Neural crest cell (in vitro differentiated cells): Measurements from ENCODE around the gene NAA35. TPM values are rescaled to one million over a fixed set of nuclear protein-coding genes. Genes with fewer than 3 reads are reported as not detected.
A peak's percentile ranks its signal among the peaks of the same experiment; 100 is the strongest.

Source experiments
- DNase-seq: peaks from one replicate; pipeline ENCODE4 v3.0.0; 2021; ENCODE audit warnings: low read depth, mixed read lengths, low spot score
- H3K27ac Mint-ChIP-seq: one replicate; pipeline ENCODE4 v1.8.0; 2021; ENCODE audit warnings: mild to moderate bottlenecking, mixed read lengths; ENCODE audit not compliant: unreplicated experiment
- H3K27me3 Mint-ChIP-seq: 2 replicates; pipeline ENCODE4 v1.8.0; 2021; ENCODE audit warnings: low read depth, mild to moderate bottlenecking, mixed read lengths
- H3K36me3 Mint-ChIP-seq: 2 replicates; pipeline ENCODE4 v1.8.0; 2021; ENCODE audit warnings: low read depth, mild to moderate bottlenecking, mixed read lengths
- H3K4me1 Mint-ChIP-seq: 2 replicates; pipeline ENCODE4 v1.8.0; 2021; ENCODE audit warnings: mixed read lengths
- H3K4me3 Mint-ChIP-seq: one replicate; pipeline ENCODE4 v1.8.0; 2021; ENCODE audit warnings: mild to moderate bottlenecking, mixed read lengths
- H3K9me3 Mint-ChIP-seq: 2 replicates; pipeline ENCODE4 v1.8.0; 2021; ENCODE audit warnings: mixed read lengths
- total RNA-seq: library from RNA; stranded (reverse); gene quantifications from 2 replicates; pipeline ENCODE4 v1.2.1, GENCODE V29; 2021
- TF ChIP-seq, protein P1 (sequence below): fragments of 200-600 bp; sonication (generic); conservative IDR thresholded peaks from 2 replicates; pipeline ENCODE4 v1.5.0; 2021; ENCODE audit warnings: antibody characterized with exemption, mild to moderate bottlenecking

The NAA35 gene
- total RNA-seq, 1 donor from 2014 or later = 35.3 TPM

DNA sequence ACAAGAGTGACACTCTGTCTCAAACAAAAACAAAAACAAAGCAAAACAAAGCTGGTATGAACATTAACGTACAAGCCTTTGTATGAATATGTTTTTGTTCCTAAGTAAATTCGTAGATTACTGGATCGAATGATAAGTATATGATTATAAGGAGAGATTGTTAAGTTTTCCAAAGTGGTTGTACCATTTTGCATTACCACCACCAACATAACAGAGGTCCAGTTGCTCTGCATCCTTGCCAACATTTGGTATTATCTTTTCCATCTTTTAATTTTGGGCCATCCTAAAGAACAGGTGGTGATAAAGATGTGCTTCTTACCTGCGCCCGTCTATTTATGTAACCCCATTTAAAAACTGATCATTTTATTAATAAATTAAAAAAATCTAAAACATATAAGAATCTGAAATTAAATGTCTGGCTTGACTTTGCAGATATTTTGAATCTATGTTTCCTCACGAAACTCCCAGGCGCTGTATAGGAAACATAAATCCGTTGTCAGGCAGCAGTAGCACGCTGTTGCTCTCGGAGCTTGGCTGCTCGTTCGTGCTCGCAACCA is 593 bp upstream of the NAA35 start:
- peaks cover 2% of the 10 kb centered on the region for H3K36me3 Mint-ChIP-seq
- peak overlapping the region; percentile 99 for H3K27ac Mint-ChIP-seq
- peak overlapping the region; percentile 94 for H3K4me3 Mint-ChIP-seq
- H3K4me1 Mint-ChIP-seq = peaks cover 18% of the 10 kb centered on the region
- H3K27me3 Mint-ChIP-seq = no peaks in the 10 kb centered on the region
- no peak for DNase-seq
- H3K9me3 Mint-ChIP-seq = peaks cover 3% of the 10 kb centered on the region
- TF ChIP-seq, protein P1, sequence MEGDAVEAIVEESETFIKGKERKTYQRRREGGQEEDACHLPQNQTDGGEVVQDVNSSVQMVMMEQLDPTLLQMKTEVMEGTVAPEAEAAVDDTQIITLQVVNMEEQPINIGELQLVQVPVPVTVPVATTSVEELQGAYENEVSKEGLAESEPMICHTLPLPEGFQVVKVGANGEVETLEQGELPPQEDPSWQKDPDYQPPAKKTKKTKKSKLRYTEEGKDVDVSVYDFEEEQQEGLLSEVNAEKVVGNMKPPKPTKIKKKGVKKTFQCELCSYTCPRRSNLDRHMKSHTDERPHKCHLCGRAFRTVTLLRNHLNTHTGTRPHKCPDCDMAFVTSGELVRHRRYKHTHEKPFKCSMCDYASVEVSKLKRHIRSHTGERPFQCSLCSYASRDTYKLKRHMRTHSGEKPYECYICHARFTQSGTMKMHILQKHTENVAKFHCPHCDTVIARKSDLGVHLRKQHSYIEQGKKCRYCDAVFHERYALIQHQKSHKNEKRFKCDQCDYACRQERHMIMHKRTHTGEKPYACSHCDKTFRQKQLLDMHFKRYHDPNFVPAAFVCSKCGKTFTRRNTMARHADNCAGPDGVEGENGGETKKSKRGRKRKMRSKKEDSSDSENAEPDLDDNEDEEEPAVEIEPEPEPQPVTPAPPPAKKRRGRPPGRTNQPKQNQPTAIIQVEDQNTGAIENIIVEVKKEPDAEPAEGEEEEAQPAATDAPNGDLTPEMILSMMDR = no peak

DNA sequence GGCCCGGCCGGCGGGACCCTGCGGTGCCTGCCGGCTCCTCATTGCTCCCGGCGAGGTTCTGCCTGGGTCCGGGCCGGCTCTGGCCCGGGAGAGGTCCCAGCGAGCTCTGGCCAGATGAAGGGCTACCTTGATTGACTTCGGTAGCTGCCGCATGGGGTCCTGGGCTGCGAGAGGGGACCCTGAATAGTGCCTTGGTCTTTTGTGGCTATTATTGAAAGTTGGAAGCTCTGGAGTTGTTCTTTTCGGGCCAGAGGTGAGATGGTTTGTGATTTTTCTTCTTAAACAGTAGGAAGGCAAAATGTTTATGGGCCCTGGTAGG is 635 bp downstream of the NAA35 start:
- H3K9me3 Mint-ChIP-seq = peaks cover 3% of the 10 kb centered on the region
- no peak for DNase-seq
- peaks cover 19% of the 10 kb centered on the region for H3K4me1 Mint-ChIP-seq
- no peaks in the 10 kb centered on the region for H3K27me3 Mint-ChIP-seq
- H3K36me3 Mint-ChIP-seq = peaks cover 3% of the 10 kb centered on the region
- H3K4me3 Mint-ChIP-seq = peak overlapping the region; percentile 94
- TF ChIP-seq, protein P1 = no peak
- H3K27ac Mint-ChIP-seq = peak overlapping the region; percentile 32

DNA sequence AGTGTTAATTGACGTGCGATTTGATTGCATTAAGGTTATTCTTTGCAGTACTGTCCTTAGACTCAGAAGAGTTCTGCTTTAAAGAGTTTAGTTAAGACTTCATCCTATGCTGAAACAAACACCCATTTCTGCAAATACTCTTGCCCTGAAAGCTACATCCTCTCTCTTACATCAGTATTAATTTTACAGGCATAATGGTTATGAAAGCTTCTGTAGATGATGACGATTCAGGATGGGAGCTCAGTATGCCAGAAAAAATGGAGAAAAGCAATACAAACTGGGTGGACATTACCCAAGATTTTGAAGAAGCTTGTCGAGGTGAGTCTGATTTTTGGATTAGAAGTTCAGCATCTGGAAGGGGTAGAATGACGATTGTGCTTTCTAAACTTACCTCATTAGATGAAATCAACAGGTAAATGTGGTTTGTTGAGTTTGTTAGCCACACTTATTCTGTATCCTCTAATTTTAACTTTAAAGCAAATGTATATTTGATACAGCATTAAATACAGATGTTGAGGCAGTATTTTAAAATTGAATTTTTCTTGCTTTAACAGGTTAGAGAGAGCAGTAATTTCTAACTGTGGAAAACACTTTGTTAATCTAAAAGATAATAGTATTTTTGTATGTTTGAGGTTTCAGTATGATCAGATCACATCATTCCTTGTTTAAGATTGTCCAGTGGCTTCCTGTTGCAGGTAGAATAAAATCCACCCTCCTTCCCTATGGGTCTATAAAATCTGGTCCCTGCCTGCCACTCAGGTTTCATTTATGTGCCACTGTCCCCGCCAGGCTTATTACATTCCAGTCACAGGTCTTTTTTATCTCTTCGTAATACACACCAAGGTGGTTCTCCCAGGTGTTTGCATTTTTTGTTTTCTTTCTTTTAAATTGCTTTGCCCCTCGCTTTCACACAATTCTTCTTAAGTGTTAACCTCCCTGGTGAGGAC is 1.3 kb downstream of the NAA35 start:
- Mint-ChIP-seq H3K4me3 (peak overlapping the region; percentile 94), H3K4me1 (peaks cover 17% of the 10 kb centered on the region), H3K27ac (peak overlapping the region; percentile 32), H3K9me3 (peaks cover 3% of the 10 kb centered on the region), H3K27me3 (no peaks in the 10 kb centered on the region), H3K36me3 (peaks cover 5% of the 10 kb centered on the region)
- TF ChIP-seq, protein P1 = no peak
- DNase-seq = no peak

DNA sequence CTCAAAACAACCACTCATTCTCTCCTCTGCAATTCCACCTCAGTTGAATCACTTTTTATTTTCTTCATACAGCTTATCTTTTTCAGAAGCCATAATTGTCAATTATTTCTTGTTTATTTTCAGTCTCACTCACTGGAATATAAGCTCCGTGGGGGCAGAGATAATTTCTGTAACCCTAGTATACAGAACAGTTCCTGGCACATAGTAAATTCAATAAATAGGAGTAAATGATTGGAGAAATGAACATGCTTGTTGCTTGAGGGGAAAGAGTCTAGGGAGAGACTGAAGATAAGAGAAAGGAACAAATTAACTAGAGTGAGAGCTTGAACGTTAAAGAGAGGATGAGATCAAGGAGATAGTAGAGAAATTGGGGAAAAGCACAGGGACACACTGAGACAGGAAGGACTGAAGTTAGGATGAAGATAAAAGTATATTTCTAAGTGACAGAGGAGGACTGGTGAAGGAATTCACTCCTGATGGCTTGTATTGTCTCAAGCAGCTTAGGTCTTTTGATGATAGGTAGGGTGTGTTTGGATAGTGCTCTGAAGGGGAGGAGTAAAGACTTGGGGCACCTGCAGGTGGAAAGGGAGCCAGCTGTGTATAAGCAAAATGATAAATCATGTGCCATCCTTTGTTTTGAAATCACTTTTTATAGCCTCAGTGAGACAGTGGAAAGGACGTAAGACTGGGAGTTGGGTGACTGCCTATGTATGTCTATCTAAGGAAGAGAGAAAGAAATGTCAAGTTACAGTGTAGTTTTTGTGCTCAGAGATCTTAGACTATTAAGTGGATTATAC is 2.2 kb downstream of the NAA35 start:
- H3K27ac Mint-ChIP-seq = no peak overlapping the region
- no peaks in the 10 kb centered on the region for H3K27me3 Mint-ChIP-seq
- H3K9me3 Mint-ChIP-seq = peaks cover 3% of the 10 kb centered on the region
- DNase-seq = no peak
- H3K36me3 Mint-ChIP-seq = peaks cover 5% of the 10 kb centered on the region
- TF ChIP-seq, protein P1 = no peak
- peaks cover 15% of the 10 kb centered on the region for H3K4me1 Mint-ChIP-seq
- no peak overlapping the region for H3K4me3 Mint-ChIP-seq

DNA sequence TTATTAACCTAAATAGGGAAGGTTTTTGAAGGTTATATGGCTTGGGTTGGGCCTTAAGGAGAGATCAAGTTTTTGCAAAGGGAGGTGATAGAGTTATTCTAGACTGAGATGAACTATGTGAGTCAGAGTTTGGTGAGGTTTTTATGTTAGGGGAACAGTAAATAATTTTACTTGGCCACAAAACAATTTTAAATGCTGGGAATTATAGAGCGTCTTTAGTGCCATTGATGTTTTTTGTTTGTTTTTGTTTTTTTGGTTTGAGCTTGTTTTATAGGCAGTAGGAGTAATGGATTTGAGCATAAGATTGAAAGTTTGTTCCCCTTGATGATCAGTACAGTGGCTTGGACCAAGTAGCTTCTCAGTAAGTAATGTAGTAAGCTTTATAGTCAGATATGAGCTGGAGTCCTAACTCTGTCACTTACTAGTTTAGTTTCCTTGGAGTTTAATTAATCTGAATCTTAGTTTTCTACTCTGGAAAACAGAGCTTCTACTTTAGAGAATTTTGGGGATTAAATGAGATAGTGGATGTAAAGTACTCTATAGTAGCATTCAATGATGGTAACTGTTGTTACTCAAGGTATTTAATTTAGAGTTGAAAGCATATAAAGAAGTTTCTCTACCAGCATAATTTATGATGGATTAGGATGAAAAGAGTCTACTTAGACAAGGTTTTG is 2.9 kb downstream of the NAA35 start:
- H3K4me1 Mint-ChIP-seq = peaks cover 15% of the 10 kb centered on the region
- no peak overlapping the region for H3K27ac Mint-ChIP-seq
- peaks cover 5% of the 10 kb centered on the region for H3K36me3 Mint-ChIP-seq

More for the DNA sequence above, 2.9 kb downstream of the NAA35 start:
- TF ChIP-seq, protein P1 = no peak
- H3K4me3 Mint-ChIP-seq = no peak overlapping the region
- DNase-seq = no peak
- H3K27me3 Mint-ChIP-seq = no peaks in the 10 kb centered on the region
- H3K9me3 Mint-ChIP-seq = peaks cover 3% of the 10 kb centered on the region
